DMS79 (cell line): ENCODE measurements around the gene MTLN.
"Not testable (repeated sequence)": the region's sequence is repeated elsewhere in the genome, so short reads cannot be mapped to it uniquely, and the experiment has no call there.

Experiments used
- DNase-seq: peaks from one replicate; lab custom pipeline; 2025; lab: John Stamatoyannopoulos, UW

The MTLN gene

GRCh38 chr2:110198016-110198415 lies 14.3 kb downstream of the MTLN start:
- DNase-seq = no peak

DNA sequence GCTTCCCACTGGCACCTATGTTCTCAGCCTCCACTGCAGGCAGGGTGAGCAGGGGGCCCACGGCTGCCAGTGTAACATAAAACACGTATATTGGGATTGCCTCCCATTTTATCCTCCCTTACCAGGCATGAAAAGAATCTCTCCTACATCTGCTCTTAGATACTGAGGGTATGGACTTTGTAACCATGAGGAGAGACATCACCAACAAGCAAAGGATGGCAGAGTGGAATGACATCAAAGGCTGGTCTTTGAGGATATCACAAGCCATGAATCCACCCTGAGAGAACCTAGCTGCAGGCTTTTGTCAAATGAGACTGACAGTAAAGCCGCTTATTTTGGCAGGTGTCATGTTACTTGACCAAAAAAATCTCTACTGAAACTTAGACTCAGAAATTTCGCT lies 14.9 kb downstream of the MTLN start:
- no peak for DNase-seq

DNA sequence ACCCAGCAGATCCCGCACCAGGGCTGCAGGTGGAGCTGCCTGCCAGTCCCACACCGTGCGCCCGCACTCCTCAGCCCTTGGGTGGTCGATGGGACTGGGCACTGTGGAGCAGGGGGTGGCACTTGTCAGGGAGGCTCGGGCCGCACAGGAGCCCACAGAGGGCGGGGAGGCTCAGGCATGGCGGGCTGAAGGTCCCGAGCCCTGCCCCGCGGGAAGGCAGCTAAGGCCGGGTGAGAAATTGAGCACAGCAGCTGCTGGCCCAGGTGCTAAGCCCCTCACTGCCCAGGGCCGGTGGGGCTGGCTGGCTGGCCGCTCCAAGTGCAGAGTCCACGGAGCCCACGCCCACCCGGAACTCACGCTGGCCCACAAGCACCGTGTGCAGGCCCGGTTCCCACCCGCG lies 22.2 kb downstream of the MTLN start:
- DNase-seq = not testable (repeated sequence)

DNA sequence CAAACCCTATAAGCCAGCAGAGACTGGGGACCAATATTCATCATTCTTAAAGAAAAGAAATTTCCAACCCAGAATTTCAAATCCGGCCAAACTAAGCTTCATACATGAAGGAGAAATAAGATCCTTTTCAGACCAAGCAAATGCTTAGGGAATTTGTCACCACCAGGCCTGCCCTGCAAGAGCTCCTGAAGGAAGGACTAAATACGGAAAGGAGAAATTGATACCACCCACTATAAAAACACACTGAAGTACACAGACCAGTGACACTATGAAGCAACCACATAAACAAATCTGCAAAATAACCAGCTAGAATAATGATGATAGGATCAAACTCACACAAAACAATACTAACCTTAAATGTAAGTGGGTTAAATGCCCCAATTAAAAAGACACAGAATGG lies 29.9 kb downstream of the MTLN start:
- DNase-seq = no peak

DNA sequence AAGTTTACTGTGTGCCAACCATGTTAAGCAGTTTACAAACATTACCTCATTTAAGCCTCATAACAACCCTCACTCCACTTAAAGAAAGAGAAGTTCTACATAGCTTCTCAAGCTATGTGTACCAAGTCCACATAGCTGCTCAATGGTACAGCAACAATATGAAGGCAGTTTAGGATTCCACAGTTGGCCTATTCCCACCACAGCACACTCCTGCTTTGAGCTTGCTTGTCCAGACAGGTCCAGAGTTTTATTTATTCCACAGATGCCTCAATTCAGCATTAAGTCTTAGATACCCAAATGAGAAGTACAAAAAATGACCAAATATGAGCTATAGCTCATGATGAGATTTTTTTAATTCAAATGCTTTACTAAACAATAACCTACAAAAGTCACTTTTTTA lies 32.3 kb downstream of the MTLN start:
- DNase-seq = no peak

DNA sequence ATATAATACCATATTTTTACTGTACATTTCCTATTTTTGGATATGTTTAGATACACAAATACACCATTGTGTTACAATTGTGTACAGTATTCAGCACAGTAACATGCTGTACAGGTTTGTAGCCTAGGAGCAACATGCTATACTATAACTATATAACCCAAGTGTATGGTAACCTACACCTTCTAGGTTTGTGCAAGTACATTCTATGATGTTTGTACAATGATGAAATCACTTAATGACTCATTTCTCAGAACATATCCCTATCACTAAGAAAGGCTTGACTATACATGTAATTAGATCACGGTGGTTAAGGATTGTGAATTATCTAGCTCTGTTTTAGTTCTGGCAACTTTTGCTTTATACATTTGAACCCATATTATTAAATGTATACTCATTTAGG lies 38.8 kb downstream of the MTLN start:
- DNase-seq = no peak

DNA sequence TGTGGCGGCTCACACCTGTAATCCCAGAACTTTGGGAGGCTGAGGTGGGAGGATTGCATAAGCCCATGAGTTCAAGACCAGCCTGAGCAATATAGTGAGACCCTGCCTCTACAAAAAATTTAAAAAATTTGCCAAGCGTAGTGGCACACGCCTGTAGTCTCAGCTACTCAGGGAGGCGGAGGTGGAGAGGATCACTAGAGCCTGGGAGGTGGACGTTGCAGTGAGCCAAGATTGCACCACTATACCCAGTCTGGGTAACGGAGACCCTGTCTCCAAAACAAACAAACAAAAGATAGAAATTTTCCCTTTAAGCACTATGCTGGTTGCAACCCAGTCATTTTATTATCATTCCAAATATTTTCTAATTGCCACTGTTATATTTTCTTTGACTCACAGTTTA lies 39.8 kb downstream of the MTLN start:
- DNase-seq = no peak

- DNase-seq = no peak
Measured at GRCh38 chr2:110170102-110170501, 42.2 kb downstream of the MTLN start.

DNA sequence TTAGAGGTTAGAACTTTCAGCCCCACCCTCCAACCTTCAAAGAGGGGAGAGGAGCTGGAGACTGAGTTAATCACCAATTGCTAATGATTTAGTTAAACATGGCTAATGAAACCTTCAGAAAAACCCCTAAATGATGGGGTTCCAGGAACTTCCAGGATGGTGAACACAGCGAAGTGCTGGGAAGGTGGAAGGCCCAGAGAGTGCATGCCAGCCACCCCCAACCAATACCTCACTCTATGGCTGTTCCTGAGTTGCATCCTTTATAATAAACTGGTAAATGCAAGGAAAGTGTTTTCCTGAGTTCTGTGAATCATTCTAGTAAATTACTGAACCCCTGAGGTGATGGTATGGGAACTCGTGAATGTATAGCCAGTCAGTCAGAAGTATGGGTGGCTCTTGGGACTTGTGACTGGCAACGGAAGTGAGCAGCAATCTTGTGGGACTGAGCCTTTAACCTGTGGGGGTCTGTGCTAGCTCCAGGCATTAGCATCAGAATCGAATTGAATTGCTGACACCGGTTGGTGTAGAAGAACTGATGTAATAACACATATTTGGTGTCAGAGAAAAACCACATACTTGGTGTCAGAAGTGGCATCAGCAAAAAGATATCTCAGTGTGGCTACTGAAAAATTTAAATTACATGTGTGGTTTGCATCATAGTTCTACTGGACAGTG lies 44.9 kb downstream of the MTLN start:
- DNase-seq = no peak

- no peak for DNase-seq
Measured at GRCh38 chr2:110166266-110166665, 46.1 kb downstream of the MTLN start.
